BE2C (cell line): Measurements from ENCODE around the gene ACBD6.

Experiments used
- DNase-seq: peaks from one replicate; pipeline ENCODE4 v3.0.0-alpha.2; 2020
- H3K27me3 ChIP-seq: fragments of 250-450 bp; sonication (Bioruptor Pico); 2 replicates; pipeline ENCODE4 v1.5.1; 2020; ENCODE audit warnings: mild to moderate bottlenecking
- H3K36me3 ChIP-seq: fragments of 250-450 bp; sonication (Bioruptor Pico); 2 replicates; pipeline ENCODE4 v1.5.1; 2020; ENCODE audit warnings: mild to moderate bottlenecking
- H3K4me1 ChIP-seq: fragments of 250-450 bp; sonication (Bioruptor Pico); 2 replicates; pipeline ENCODE4 v1.5.1; 2020
- H3K4me3 ChIP-seq: 2 replicates; pipeline ENCODE4 v1.5.1; 2011; ENCODE audit warnings: low read depth, low read length
- H3K9me3 ChIP-seq: fragments of 250-450 bp; sonication (Bioruptor Pico); 2 replicates; pipeline ENCODE4 v1.5.1; 2020
- TF ChIP-seq, protein P1 (sequence below): IDR thresholded peaks from 2 replicates; pipeline ENCODE4 v1.5.1; 2012; ENCODE audit warnings: mild to moderate bottlenecking, low read depth, low read length

Gene ACBD6

DNA sequence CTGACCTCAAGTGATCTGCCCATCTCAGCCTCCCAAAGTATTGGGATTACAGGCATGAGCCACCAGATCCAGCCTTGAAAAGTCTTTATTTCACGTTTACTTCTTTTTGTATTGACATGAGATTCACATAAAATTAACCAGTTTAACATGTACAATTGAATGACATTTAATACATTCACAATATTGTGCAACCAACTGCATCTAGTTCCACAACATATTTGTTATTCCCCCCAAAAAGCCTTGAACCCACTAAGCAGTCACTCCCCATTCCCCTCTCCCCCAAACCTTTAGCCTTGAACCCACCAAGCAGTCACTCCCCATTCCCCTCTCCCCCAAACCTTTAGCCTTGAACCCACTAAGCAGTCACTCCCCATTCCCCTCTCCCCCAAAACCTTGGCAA lies 62.0 kb downstream of the ACBD6 start:
- Histone ChIP-seq H3K4me3 (no peak overlapping the region), H3K27me3 (no peaks in the 10 kb centered on the region), H3K4me1 (no peaks in the 10 kb centered on the region), H3K9me3 (no peaks in the 10 kb centered on the region), H3K36me3 (peaks cover 2% of the 10 kb centered on the region; the same call in 1 of the 2 replicates)
- TF ChIP-seq, protein P1, sequence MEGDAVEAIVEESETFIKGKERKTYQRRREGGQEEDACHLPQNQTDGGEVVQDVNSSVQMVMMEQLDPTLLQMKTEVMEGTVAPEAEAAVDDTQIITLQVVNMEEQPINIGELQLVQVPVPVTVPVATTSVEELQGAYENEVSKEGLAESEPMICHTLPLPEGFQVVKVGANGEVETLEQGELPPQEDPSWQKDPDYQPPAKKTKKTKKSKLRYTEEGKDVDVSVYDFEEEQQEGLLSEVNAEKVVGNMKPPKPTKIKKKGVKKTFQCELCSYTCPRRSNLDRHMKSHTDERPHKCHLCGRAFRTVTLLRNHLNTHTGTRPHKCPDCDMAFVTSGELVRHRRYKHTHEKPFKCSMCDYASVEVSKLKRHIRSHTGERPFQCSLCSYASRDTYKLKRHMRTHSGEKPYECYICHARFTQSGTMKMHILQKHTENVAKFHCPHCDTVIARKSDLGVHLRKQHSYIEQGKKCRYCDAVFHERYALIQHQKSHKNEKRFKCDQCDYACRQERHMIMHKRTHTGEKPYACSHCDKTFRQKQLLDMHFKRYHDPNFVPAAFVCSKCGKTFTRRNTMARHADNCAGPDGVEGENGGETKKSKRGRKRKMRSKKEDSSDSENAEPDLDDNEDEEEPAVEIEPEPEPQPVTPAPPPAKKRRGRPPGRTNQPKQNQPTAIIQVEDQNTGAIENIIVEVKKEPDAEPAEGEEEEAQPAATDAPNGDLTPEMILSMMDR, result no peak
- DNase-seq, result no peak

DNA sequence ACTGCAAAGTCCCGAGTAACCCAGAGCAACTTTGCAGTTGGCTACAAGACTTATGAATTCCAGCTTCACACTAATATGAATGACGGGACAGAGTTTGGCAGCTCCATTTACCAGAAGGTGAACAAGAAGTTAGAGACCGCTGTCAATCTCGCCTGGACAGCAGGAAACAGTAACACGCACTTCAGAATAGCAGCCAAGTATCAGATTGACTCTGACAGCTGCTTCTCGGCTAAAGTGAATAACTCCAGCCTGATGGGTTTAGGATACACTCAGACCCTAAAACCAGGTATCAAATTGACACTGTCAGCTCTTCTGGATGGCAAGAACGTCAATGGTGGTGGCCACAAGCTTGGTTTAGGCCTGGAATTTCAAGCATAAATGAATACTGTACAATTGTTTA lies 66.8 kb downstream of the ACBD6 start:
- no peak for DNase-seq
- TF ChIP-seq, protein P1, result no peak
- no peaks in the 10 kb centered on the region for H3K9me3 ChIP-seq
- H3K4me3 ChIP-seq, result no peak overlapping the region
- H3K36me3 ChIP-seq, result peaks cover 2% of the 10 kb centered on the region; the same call in 1 of the 2 replicates
- no peaks in the 10 kb centered on the region for H3K4me1 ChIP-seq
- H3K27me3 ChIP-seq, result no peaks in the 10 kb centered on the region

DNA sequence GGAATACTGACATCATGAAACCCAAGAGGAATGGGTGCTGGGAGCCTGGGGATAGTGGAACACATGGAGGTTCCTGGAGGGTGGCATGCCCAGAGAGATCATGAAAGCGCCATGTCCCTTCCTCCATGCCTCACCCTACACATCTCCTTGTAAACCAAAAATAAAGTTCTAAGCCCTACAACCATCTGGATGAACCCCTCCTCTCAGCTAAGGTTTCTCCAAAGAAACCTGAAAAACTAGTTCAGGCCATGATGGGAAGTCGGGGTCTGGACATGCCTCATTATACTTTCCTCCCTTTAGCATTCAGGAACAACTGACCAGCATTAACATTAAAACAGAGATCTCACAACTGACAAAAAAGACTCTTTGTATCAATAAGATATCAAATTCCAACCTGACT lies 68.5 kb downstream of the ACBD6 start:
- TF ChIP-seq, protein P1, result no peak
- DNase-seq, result no peak
- Histone ChIP-seq H3K27me3 (no peaks in the 10 kb centered on the region), H3K4me3 (no peak overlapping the region), H3K36me3 (peaks cover 2% of the 10 kb centered on the region; the same call in 1 of the 2 replicates), H3K9me3 (no peaks in the 10 kb centered on the region), H3K4me1 (no peaks in the 10 kb centered on the region)

DNA sequence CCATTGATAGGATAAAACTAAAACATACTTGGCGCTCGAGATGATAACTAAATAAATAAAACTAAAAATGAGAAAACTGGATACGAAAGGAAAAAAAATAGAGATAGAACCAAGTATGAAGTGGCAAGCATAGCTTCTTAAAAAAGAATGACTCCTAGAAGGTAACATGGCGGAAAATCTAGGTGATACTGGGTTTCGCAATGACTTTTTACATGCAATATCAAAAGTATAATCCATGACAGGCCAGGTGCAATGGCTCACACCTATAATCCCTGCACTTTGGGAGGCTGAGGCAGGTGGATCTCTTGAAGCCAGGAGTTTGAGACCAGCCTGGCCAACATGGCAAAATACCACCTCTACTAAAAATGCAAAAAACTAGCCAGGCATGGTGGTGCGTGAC lies 70.7 kb downstream of the ACBD6 start:
- TF ChIP-seq, protein P1, result no peak
- Histone ChIP-seq H3K36me3 (no peaks in the 10 kb centered on the region; the same call in 1 of the 2 replicates), H3K9me3 (no peaks in the 10 kb centered on the region), H3K4me3 (no peak overlapping the region), H3K27me3 (no peaks in the 10 kb centered on the region), H3K4me1 (no peaks in the 10 kb centered on the region; the same call in 1 of the 2 replicates)
- DNase-seq, result no peak

DNA sequence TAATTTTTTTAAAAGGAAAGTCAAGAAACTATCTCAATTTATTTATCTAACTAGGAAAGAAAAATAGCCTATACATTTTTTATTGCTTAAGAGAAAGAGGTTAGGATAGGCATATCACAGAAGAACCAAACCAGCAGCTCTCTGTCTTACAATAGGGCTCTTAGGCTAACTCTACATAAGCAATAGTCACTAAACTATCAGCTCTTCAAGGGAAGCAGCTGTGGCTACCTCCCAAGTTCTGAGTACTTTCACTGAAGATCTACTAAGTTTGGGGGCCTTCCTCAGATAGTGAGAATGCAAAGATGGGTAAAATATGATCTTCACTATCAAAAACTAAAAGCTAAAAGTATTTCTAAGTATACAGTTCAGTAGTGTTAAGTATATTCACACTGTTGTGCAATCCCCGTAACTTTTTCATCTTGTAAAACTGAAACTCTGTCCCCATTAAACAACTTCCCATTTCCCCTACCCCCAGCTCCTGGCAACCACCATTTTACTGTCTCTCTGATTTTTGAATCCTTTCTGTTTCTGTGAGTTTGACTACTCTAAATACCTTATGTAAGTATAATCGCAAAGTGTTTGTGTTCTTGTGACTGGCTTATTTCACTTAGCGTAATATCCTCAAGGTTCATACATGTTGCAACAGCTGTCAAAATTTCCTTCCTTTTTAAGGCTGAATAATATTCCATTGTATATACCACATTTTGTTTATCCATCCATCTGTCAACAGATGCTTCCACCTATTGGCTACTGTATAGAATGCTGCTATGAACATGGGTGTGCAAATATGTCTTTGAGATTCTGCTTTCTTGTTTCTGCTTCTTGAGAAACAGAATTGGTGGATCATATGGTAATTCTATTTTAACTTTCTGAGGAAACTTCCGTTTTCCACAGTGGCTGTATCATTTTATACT lies 73.3 kb downstream of the ACBD6 start:
- Histone ChIP-seq H3K4me1 (peaks cover 11% of the 10 kb centered on the region), H3K9me3 (no peaks in the 10 kb centered on the region), H3K27me3 (no peaks in the 10 kb centered on the region), H3K36me3 (no peaks in the 10 kb centered on the region), H3K4me3 (no peak overlapping the region)
- TF ChIP-seq, protein P1, result no peak
- no peak for DNase-seq

DNA sequence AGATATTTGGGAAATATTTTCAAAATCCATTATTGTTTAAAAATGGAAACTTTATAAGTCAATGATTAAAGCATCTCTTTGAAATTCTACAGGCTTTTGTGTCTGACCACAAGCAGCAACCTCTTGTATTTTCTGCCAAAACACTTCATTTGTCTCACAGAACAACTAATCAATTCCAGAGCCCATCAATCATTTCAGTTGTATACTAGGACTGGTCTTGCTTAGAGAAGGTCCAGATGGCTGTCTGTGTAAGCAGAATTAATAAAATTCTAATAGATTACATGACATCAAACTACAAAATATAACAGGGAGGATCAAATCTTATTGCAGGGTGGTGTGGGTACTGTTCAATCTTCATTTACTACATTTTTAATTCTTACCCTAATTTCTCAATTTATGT lies 76.4 kb downstream of the ACBD6 start:
- Histone ChIP-seq H3K27me3 (no peaks in the 10 kb centered on the region), H3K36me3 (no peaks in the 10 kb centered on the region; the same call in 1 of the 2 replicates), H3K9me3 (no peaks in the 10 kb centered on the region), H3K4me3 (no peak overlapping the region), H3K4me1 (peaks cover 11% of the 10 kb centered on the region)
- TF ChIP-seq, protein P1, result no peak
- DNase-seq, result no peak
